Colonic mucosa (tissue), 4 donors: ENCODE data around the gene MVD. TPM values are rescaled to one million over a fixed set of nuclear protein-coding genes. Genes with fewer than 3 reads are reported as not detected.

Source experiments
- DNase-seq: peaks from one replicate; pipeline ENCODE4 v3.0.0-alpha.2; 2020
- H3K27ac ChIP-seq: fragments of 200-600 bp; one replicate; pipeline ENCODE4 v1.8.0; 2021
- H3K27me3 ChIP-seq: fragments of 200-600 bp; one replicate; pipeline ENCODE4 v1.8.0; 2021
- H3K36me3 ChIP-seq: fragments of 200-600 bp; one replicate; pipeline ENCODE4 v1.8.0; 2021
- H3K4me1 ChIP-seq: fragments of 200-600 bp; one replicate; pipeline ENCODE4 v1.8.0; 2021; ENCODE audit warnings: mild to moderate bottlenecking
- H3K4me3 ChIP-seq: fragments of 200-600 bp; one replicate; pipeline ENCODE4 v1.8.0; 2021
- H3K9ac ChIP-seq, 2 donors: one replicate each; pipeline ENCODE4 v1.7.0; 2013; ENCODE audit warnings: control low read depth in 2 of 2, low read depth in 2 of 2, low read length in 2 of 2
- H3K9me3 ChIP-seq: fragments of 200-600 bp; one replicate; pipeline ENCODE4 v1.8.0; 2021
- CTCF ChIP-seq: fragments of 200-600 bp; IDR thresholded peaks from one replicate; pipeline ENCODE4 v1.8.0; 2022; ENCODE audit warnings: antibody characterized with exemption, mild to moderate bottlenecking
- intact Hi-C: fragments of 100-400 bp; cut with DNase I; formaldehyde crosslinking; loops from one replicate; pipeline ENCODE4 v1.14.1; 2022
- total RNA-seq, 2 donors: library from RNA; stranded (reverse); fragmentation: NEBNext Ultra II Directional in 1 of 2; extraction: Animal tissue kit (Norgen Biotek cat#: 25700) in 1 of 2; gene quantifications; one replicate each; pipeline ENCODE4 v1.2.1, GENCODE V29; 2021
- donor health status: healthy.
- donor health status: DM: no; HTN: no; CAD: no.
- donor health status: DM: no; HTN: no; CAD: no.

Gene MVD
- total RNA-seq, 2 donors from 2014 or later: 86.2 to 132 TPM

DNA sequence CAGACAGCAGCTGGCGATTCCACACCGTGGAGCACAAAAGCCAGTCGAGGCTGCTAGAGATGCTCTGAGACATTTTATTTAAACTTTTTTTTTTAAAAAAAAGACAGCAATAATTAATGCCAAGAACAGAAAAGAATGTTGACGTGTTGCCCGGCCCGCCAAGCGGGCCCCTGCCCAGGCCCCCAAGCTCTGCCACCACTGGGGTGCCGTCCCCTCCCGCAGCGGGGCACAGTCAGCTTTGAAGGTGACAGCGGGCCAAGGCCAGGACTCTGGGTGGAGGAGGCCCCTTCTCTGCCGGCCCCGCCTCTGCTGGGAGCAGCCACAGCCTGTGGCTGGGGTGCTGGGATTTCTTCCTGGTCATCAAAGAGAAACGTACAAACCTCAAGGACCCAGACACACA is 33.5 kb upstream of the MVD start:
- Histone ChIP-seq H3K27me3 (no peaks in the 10 kb centered on the region), H3K36me3 (no peaks in the 10 kb centered on the region), H3K9ac (no peak overlapping the region), H3K4me1 (peaks cover 3% of the 10 kb centered on the region), H3K4me3 (no peak overlapping the region), H3K27ac (no peak overlapping the region), H3K9me3 (no peaks in the 10 kb centered on the region)
- intact Hi-C loops: no loop called here
- DNase-seq: no peak
- TF ChIP-seq CTCF: no peak

- no peak overlapping the region for H3K27ac ChIP-seq
- H3K9me3 ChIP-seq: no peaks in the 10 kb centered on the region
- no peaks in the 10 kb centered on the region for H3K36me3 ChIP-seq
- no peak for TF ChIP-seq CTCF
- H3K4me3 ChIP-seq: no peak overlapping the region
- intact Hi-C loops: no loop called here
- H3K27me3 ChIP-seq: no peaks in the 10 kb centered on the region
- H3K9ac ChIP-seq: no peak overlapping the region
- no peak for DNase-seq
- H3K4me1 ChIP-seq: peaks cover 4% of the 10 kb centered on the region
These were observed 32.9 kb upstream of the MVD start for GRCh38 chr16:88695753-88696152.

GRCh38 chr16:88695218-88695617 is 32.3 kb upstream of the MVD start:
- Histone ChIP-seq H3K9me3 (no peaks in the 10 kb centered on the region), H3K36me3 (no peaks in the 10 kb centered on the region), H3K27me3 (no peaks in the 10 kb centered on the region), H3K27ac (no peak overlapping the region), H3K9ac (no peak overlapping the region), H3K4me1 (peaks cover 4% of the 10 kb centered on the region), H3K4me3 (no peak overlapping the region)
- no peak for DNase-seq
- no peak for TF ChIP-seq CTCF
- intact Hi-C loops: no loop called here

GRCh38 chr16:88694221-88695087 is 31.6 kb upstream of the MVD start:
- no peaks in the 10 kb centered on the region for H3K9me3 ChIP-seq
- no peaks in the 10 kb centered on the region for H3K36me3 ChIP-seq
- H3K27ac ChIP-seq: no peak overlapping the region
- no peak for DNase-seq
- H3K27me3 ChIP-seq: no peaks in the 10 kb centered on the region
- H3K4me3 ChIP-seq: no peak overlapping the region
- H3K4me1 ChIP-seq: peaks cover 4% of the 10 kb centered on the region
- no peak for TF ChIP-seq CTCF
- intact Hi-C loops: no loop called here
- H3K9ac ChIP-seq: no peak overlapping the region

DNA sequence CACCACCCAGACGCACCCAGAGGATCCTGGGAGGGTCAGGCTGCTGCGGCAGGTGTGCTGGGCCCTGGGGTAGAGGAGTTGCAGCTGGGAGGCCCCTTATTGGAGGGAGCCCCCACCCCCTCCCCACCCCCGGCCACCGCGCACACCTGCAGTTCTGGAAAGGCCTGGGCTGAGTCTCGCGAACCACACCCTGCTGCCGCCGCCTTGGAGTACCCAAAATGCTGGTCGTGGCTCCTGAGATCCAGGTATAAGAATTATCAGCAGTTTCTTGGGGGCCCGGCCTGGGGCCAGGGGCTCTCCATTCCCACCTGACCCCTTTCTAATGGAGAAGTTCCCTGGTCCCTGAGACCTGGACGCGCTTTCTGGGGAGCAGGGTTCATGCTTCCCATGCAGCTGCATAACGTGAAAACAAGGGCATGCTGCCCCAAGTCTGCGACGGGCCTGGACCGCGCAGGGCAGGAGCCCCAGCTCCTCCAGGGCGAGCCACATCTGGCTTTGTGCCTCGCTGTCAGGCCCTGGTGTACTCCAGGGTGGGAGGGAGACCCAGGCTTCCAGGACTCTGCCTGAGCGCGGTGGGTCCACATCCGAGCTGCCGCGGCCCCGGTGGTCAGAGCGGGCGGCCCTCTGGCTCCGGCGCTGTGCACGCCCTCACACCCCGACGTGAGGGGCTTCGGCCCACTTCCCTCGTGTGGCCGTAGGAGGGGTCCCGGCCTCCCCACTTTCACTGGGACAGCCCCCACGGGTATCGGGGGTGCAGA is 30.7 kb upstream of the MVD start:
- TF ChIP-seq CTCF: no peak
- no peaks in the 10 kb centered on the region for H3K36me3 ChIP-seq
- no peak overlapping the region for H3K9ac ChIP-seq
- intact Hi-C loops: no loop called here
- no peak for DNase-seq
- no peaks in the 10 kb centered on the region for H3K27me3 ChIP-seq
- H3K4me3 ChIP-seq: no peak overlapping the region
- no peaks in the 10 kb centered on the region for H3K9me3 ChIP-seq
- peaks cover 4% of the 10 kb centered on the region for H3K4me1 ChIP-seq
- no peak overlapping the region for H3K27ac ChIP-seq
